Right lobe of liver (tissue), 4 donors: ENCODE data around the gene DEXI.

ENCODE experiments used
- POLR2A ChIP-seq: fragments of 450-650 bp; IDR thresholded peaks from one replicate; pipeline ENCODE4 v1.6.1; 2017; ENCODE audit warnings: antibody characterized with exemption, mild to moderate bottlenecking
- TF ChIP-seq, protein P1 (sequence below), 4 donors: fragments of 200-600 bp in 3 of 4; fragments of 450-650 bp in 1 of 4; IDR thresholded peaks; one replicate each; pipeline versions ENCODE4 v1.5.1 to v1.8.0; 2016 to 2022; ENCODE audit warnings: antibody characterized with exemption in 4 of 4, mild to moderate bottlenecking in 2 of 4
- donor health status: DM: no; HTN: no; CAD: no.
- donor health status: DM: no; HTN: no; CAD: no.
- donor health status: DM: no; HTN: yes; CAD: no.

GRCh38 chr16:10931134-10931533 is 11.1 kb downstream of the DEXI start:
- TF ChIP-seq, protein P1, sequence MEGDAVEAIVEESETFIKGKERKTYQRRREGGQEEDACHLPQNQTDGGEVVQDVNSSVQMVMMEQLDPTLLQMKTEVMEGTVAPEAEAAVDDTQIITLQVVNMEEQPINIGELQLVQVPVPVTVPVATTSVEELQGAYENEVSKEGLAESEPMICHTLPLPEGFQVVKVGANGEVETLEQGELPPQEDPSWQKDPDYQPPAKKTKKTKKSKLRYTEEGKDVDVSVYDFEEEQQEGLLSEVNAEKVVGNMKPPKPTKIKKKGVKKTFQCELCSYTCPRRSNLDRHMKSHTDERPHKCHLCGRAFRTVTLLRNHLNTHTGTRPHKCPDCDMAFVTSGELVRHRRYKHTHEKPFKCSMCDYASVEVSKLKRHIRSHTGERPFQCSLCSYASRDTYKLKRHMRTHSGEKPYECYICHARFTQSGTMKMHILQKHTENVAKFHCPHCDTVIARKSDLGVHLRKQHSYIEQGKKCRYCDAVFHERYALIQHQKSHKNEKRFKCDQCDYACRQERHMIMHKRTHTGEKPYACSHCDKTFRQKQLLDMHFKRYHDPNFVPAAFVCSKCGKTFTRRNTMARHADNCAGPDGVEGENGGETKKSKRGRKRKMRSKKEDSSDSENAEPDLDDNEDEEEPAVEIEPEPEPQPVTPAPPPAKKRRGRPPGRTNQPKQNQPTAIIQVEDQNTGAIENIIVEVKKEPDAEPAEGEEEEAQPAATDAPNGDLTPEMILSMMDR (IDR thresholded peaks at IDR 0.05) = no peak
- TF ChIP-seq POLR2A = no peak
